SK-N-SH (cell line): ENCODE measurements around the gene SIGLEC1. TPM values are rescaled to one million over a fixed set of nuclear protein-coding genes. Genes with fewer than 3 reads are reported as not detected.

Experiments
- CTCF ChIA-PET: fragments of 300-600, 350-600 bp; formaldehyde crosslinking; extraction: SDS; loops from one replicate; lab custom pipeline; 2021; lab: Yijun Ruan, JAX
- POLR2A ChIA-PET: fragments of 350-600 bp; sonication (Branson Sonifier 250); formaldehyde crosslinking; extraction: SDS; loops from one replicate; lab custom pipeline; 2020; ENCODE audit warnings: antibody characterized with exemption, inconsistent platforms; lab: Yijun Ruan, JAX
- DNase-seq: peaks from one replicate; pipeline ENCODE4 v3.0.0; 2012
- H2AFZ ChIP-seq: fragments of 200-600 bp; sonication (generic); 2 replicates; pipeline ENCODE4 v1.8.1; 2016; ENCODE audit warnings: antibody characterized with exemption, mild to moderate bottlenecking, low read depth
- H3F3A ChIP-seq: fragments of 200-600 bp; sonication (generic); replicated peaks from 2 replicates; pipeline ENCODE3; 2016; ENCODE audit warnings: antibody characterized with exemption, mild to moderate bottlenecking; ENCODE audit not compliant: insufficient read depth
- H3K27ac ChIP-seq, 2 experiments: fragments of 200-500 bp in 1 of 2; fragments of 200-600 bp in 1 of 2; sonication (Bioruptor generic) in 1 of 2; sonication (generic), shearing (Covaris generic) in 1 of 2; 2 replicates each; pipeline versions ENCODE4 v1.5.1 to v1.6.1; 2014 to 2016; ENCODE audit warnings: low read depth in 2 of 2, inconsistent platforms in 1 of 2, low read length in 1 of 2, mild to moderate bottlenecking in 1 of 2, mixed read lengths in 1 of 2
- H3K27me3 ChIP-seq: fragments of 200-600 bp; sonication (generic), shearing (Covaris generic); 2 replicates; pipeline ENCODE4 v1.6.1; 2016; ENCODE audit warnings: mixed run types; ENCODE audit not compliant: insufficient read depth
- H3K36me3 ChIP-seq, 2 experiments: fragments of 200-500 bp in 1 of 2; fragments of 200-600 bp in 1 of 2; sonication (Bioruptor generic) in 1 of 2; sonication (generic) in 1 of 2; replicated peaks in 1 of 2; 2 replicates each; pipeline versions ENCODE3 to v1.5.1; 2014 to 2016; ENCODE audit warnings: low read length in 1 of 2, mild to moderate bottlenecking in 1 of 2; ENCODE audit not compliant: insufficient read depth in 2 of 2, control insufficient read depth in 1 of 2
- H3K4me1 ChIP-seq, 2 experiments: fragments of 200-500 bp in 1 of 2; fragments of 200-600 bp in 1 of 2; sonication (Bioruptor generic) in 1 of 2; sonication (generic), shearing (Covaris generic) in 1 of 2; 2 replicates each; pipeline versions ENCODE4 v1.5.1 to v1.6.1; 2014 to 2016; ENCODE audit warnings: low read depth in 1 of 2, low read length in 1 of 2, mixed run types in 1 of 2; ENCODE audit not compliant: insufficient read depth in 2 of 2, control insufficient read depth in 1 of 2
- H3K4me2 ChIP-seq: fragments of 200-600 bp; sonication (generic), shearing (Covaris generic); 2 replicates; pipeline ENCODE4 v1.6.1; 2017; ENCODE audit warnings: mixed run types
- H3K4me3 ChIP-seq, 2 experiments: fragments of 200-500 bp in 1 of 2; fragments of 200-600 bp in 1 of 2; sonication (Bioruptor generic) in 1 of 2; sonication (generic), shearing (Covaris generic) in 1 of 2; 2 replicates each; pipeline versions ENCODE4 v1.5.1 to v1.8.1; 2014 to 2016; ENCODE audit warnings: low read depth in 2 of 2, inconsistent platforms in 1 of 2, low read length in 1 of 2, mild to moderate bottlenecking in 1 of 2, mixed read lengths in 1 of 2, moderate library complexity in 1 of 2
- H3K79me2 ChIP-seq: fragments of 200-600 bp; sonication (generic); 2 replicates; pipeline ENCODE4 v1.8.1; 2017; ENCODE audit warnings: mild to moderate bottlenecking; ENCODE audit not compliant: insufficient read depth
- H3K9ac ChIP-seq: fragments of 200-600 bp; sonication (generic); 2 replicates; pipeline ENCODE4 v1.6.1; 2017; ENCODE audit warnings: mixed run types
- H3K9me2 ChIP-seq: fragments of 200-600 bp; sonication (generic); 2 replicates; pipeline ENCODE4 v1.6.1; 2017; ENCODE audit warnings: mixed run types
- H3K9me3 ChIP-seq: fragments of 200-600 bp; sonication (generic); 2 replicates; pipeline ENCODE4 v1.6.1; 2017; ENCODE audit warnings: mixed run types, mild to moderate bottlenecking, moderate library complexity
- H4K20me1 ChIP-seq: fragments of 200-600 bp; sonication (generic); 2 replicates; pipeline ENCODE4 v1.6.1; 2017; ENCODE audit warnings: mild to moderate bottlenecking, mixed run types; ENCODE audit not compliant: insufficient read depth
- FOSL2 ChIP-seq: IDR thresholded peaks from 2 replicates; pipeline ENCODE4 v1.4.0; 2012; ENCODE audit warnings: low read depth, mild to moderate bottlenecking, moderate library complexity, borderline replicate concordance
- FOXJ3 ChIP-seq: sonication (generic); formaldehyde crosslinking; IDR thresholded peaks from 2 replicates; pipeline ENCODE4 v1.5.1; 2020; ENCODE audit warnings: mild to moderate bottlenecking, missing genetic modification reagents
- MAX ChIP-seq: IDR thresholded peaks from 2 replicates; pipeline ENCODE4 v1.4.0; 2012; ENCODE audit warnings: low read depth
- NFIC ChIP-seq: IDR thresholded peaks from 2 replicates; pipeline ENCODE4 v1.4.0; 2012; ENCODE audit warnings: borderline replicate concordance
- RFX5 ChIP-seq: IDR thresholded peaks from 2 replicates; pipeline ENCODE4 v1.6.1; 2012; ENCODE audit warnings: mild to moderate bottlenecking, improper control_type of control experiment, low read length
- RXRA ChIP-seq: IDR thresholded peaks from 2 replicates; pipeline ENCODE4 v1.4.0; 2012; ENCODE audit warnings: low read depth, mild to moderate bottlenecking, borderline replicate concordance
- TAF1 ChIP-seq: IDR thresholded peaks from 2 replicates; pipeline ENCODE4 v1.6.1; 2012; ENCODE audit warnings: low read depth, mild to moderate bottlenecking, low read length, moderate library complexity, borderline replicate concordance
- TEAD4 ChIP-seq: IDR thresholded peaks from 2 replicates; pipeline ENCODE4 v1.4.0; 2012; ENCODE audit warnings: mild to moderate bottlenecking, borderline replicate concordance; ENCODE audit not compliant: insufficient read depth
- YY1 ChIP-seq: IDR thresholded peaks from 2 replicates; pipeline ENCODE4 v1.4.0; 2012; ENCODE audit warnings: low read depth, mild to moderate bottlenecking
- WGBS: methylation state at CpG from one replicate; pipeline ENCODE4 v1.1.6; 2017; ENCODE audit warnings: low lambda C conversion rate; 5-methylcytosine and 5-hydroxymethylcytosine counted together
- polyA plus RNA-seq, 3 experiments: library from polyadenylated mRNA; depleted of rRNA; stranded (reverse); fragments of >200 nt; gene quantifications; 2 replicates each; pipeline ENCODE4 v1.2.3, GENCODE V29; 2012
- TF ChIP-seq, protein P1 (sequence below): fragments of 150-350 bp; IDR thresholded peaks from 2 replicates; pipeline ENCODE4 v1.6.1; 2017; ENCODE audit warnings: antibody characterized with exemption, low read length, low read depth, borderline replicate concordance

Gene SIGLEC1
- polyA plus RNA-seq, 1 of the 3 experiments (the other 2 are of a cell fraction), result not detected

DNA sequence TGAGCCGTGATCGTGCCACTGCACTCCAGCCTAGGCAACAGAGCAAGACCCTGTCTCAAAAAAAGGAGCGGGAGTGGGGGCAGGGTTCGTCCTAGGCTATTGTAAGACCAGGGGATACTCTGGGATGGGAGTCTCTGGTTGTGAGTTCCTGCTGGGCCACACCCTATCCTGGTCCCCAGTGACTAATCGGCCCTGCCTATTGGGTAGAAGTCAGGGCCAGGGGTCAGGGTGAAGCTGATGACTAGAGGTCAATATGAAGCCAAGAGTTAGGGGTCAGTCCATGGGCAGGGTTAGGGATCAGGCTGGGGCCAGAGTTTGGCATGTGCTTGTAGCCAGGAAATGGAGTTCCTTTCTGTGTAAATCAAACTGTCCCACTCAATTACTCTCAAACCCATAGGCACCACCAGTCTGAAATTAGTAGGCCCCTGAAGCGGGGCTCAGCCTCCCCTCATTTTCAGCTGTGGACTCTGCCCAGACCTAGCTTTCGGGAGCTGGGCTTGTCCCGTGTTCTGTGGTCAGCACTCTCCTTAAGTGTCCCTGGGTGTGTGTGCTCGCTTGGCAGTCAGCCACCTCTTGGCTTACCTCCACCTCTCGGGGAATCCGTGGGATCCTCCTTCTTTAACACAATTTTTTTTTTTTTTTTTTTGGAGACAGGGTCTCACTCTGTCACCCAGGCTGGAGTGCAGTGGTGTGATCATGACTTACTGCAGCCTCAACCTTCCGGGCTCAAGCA lies 21.9 kb upstream of the SIGLEC1 start:
- Histone ChIP-seq H3K4me3 (no peak overlapping the region), H3K4me1 (peaks cover 0 to 2% of the 10 kb centered on the region in 2 experiments; a peak in 1 of 4 replicates), H3K9me2 (no peaks in the 10 kb centered on the region), H3F3A (no peaks in the 10 kb centered on the region), H3K36me3 (no peaks in the 10 kb centered on the region), H2AFZ (no peak overlapping the region), H3K4me2 (no peak overlapping the region), H3K9ac (no peak overlapping the region), H3K79me2 (no peaks in the 10 kb centered on the region), H3K9me3 (no peaks in the 10 kb centered on the region), H3K27me3 (peaks cover 6% of the 10 kb centered on the region; the same call in 1 of the 2 replicates), H3K27ac (no peak overlapping the region), H4K20me1 (no peaks in the 10 kb centered on the region)
- TF ChIP-seq, protein P1, sequence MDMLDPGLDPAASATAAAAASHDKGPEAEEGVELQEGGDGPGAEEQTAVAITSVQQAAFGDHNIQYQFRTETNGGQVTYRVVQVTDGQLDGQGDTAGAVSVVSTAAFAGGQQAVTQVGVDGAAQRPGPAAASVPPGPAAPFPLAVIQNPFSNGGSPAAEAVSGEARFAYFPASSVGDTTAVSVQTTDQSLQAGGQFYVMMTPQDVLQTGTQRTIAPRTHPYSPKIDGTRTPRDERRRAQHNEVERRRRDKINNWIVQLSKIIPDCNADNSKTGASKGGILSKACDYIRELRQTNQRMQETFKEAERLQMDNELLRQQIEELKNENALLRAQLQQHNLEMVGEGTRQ, result no peak
- TF ChIP-seq TEAD4, result no peak
- TF ChIP-seq RXRA, result no peak
- TF ChIP-seq MAX, result no peak
- no peak for TF ChIP-seq NFIC
- TF ChIP-seq RFX5, result no peak
- TF ChIP-seq TAF1, result no peak
- no peak for TF ChIP-seq YY1
- CTCF ChIA-PET, result no interaction called here
- 79% methylated on average over 11 of the region's 12 CpGs for WGBS
- POLR2A ChIA-PET, result no interaction called here
- no peak for DNase-seq

DNA sequence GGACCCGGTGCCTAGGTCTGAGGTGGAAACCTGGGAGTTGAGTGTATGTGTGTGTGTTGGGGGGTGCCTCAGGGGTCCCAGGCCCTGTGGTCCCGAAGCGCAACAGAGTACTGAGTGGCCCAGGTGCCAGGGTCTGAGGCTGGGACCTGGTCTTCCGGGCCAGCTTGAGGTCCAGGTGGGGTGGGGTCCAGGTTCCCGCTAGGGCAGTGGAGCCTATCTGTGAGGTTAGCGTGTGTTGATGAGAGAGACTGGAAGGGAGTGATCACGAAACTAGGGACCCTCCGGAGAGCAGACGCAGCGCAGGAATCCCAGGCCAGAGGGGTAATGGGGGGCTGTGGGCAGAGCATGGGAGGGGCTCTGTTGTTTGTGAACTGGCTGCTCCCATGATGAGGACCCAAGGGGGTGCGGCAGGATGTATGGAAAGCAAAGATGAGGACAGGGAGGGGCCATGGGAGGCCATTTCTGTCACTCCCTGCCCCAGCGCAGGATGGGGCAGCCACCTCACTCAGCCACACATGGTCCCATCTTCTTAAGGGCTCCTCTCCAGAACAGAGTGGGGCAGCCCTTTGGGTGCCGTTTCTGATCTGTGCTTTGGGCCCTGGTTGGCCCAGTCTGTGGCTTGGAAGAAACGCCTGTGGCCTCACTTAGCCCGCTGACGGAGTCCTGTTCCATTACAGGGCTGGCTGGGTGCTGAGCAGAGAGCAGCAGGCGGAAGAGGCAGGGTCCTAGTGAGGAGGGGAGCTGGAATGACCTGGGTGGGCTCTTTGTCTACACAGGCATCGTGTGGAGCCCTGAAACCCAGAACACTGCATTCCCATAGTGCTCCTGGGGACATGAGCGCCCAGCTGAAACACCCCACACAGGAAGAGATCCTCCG lies 21.0 kb upstream of the SIGLEC1 start:
- Histone ChIP-seq H3K9ac (no peak overlapping the region), H3K27me3 (peaks cover 14% of the 10 kb centered on the region), H4K20me1 (no peaks in the 10 kb centered on the region), H3K27ac (no peak overlapping the region), H3K4me1 (no peaks in the 10 kb centered on the region; a peak in 1 of 4 replicates), H3K4me3 (no peak overlapping the region), H3F3A (no peaks in the 10 kb centered on the region), H3K9me3 (no peaks in the 10 kb centered on the region), H2AFZ (no peak overlapping the region), H3K79me2 (no peaks in the 10 kb centered on the region), H3K4me2 (no peak overlapping the region), H3K9me2 (no peaks in the 10 kb centered on the region), H3K36me3 (no peaks in the 10 kb centered on the region)
- no peak for TF ChIP-seq YY1
- TF ChIP-seq, protein P1, result no peak
- TF ChIP-seq FOXJ3 (CRISPR knock-in tag), result no peak
- TF ChIP-seq FOSL2, result no peak
- no peak for DNase-seq
- ChIA-PET POLR2A (no interaction called here), CTCF (no interaction called here)
- WGBS, result 96% methylated on average over 18 of the region's 20 CpGs
